Left lung (tissue), 14 donors: ENCODE data around the gene ACACA. TPM values are rescaled to one million over a fixed set of nuclear protein-coding genes. Genes with fewer than 3 reads are reported as not detected.
A peak's percentile ranks its signal among the peaks of the same experiment; 100 is the strongest.
"Not testable (repeated sequence)": the region's sequence is repeated elsewhere in the genome, so short reads cannot be mapped to it uniquely, and the experiment has no call there.

Experiments
- ATAC-seq: fragments of 200-7000 bp; cut with Tn5 transposase; one replicate; pipeline ENCODE4 v1.9.1; 2020; ENCODE audit warnings: moderate library complexity
- DNase-seq, 4 donors: peaks; one replicate each; pipeline ENCODE4 v3.0.0-alpha.2; 2013 to 2020
- H3K27ac ChIP-seq, 2 donors: fragments of 200-600 bp; sonication (generic) in 1 of 2; one replicate each; pipeline versions ENCODE4 v1.5.0 to v1.8.0; 2020 to 2021
- H3K27me3 ChIP-seq, 2 donors: fragments of 200-600 bp; sonication (generic) in 1 of 2; one replicate each; pipeline versions ENCODE4 v1.5.0 to v1.8.0; 2020 to 2021
- H3K36me3 ChIP-seq, 2 donors: fragments of 200-600 bp; sonication (generic) in 1 of 2; one replicate each; pipeline versions ENCODE4 v1.5.0 to v1.8.0; 2020 to 2021
- H3K4me1 ChIP-seq, 2 donors: fragments of 200-600 bp; one replicate each; pipeline ENCODE4 v1.8.0; 2021
- H3K4me3 ChIP-seq, 2 donors: fragments of 200-600 bp; sonication (generic) in 1 of 2; one replicate each; pipeline versions ENCODE4 v1.5.0 to v1.8.0; 2020 to 2021; ENCODE audit warnings: mild to moderate bottlenecking in 1 of 2
- H3K9me3 ChIP-seq, 2 donors: fragments of 200-600 bp; sonication (generic) in 1 of 2; one replicate each; pipeline versions ENCODE4 v1.5.0 to v1.8.0; 2020 to 2021
- intact Hi-C, 2 donors: fragments of 100-400 bp; cut with DNase I; formaldehyde crosslinking; loops; one replicate each; pipeline versions ENCODE4 v1.11.2 to v1.14.2; 2022
- long read RNA-seq, 12 donors: library from polyadenylated mRNA in 2 of 12; unstranded in 2 of 12; transcript quantifications; one replicate each; pipeline ENCODE4 v2.0.0 and lab custom pipeline, GENCODE V29; 2019 to 2026
- polyA plus RNA-seq, 6 donors: library from polyadenylated mRNA; unstranded; fragments of 120-200 nt; gene quantifications; one replicate each; pipeline ENCODE4 v1.2.1, GENCODE V29; 2013; ENCODE audit not compliant: insufficient read length in 6 of 6
- total RNA-seq, 2 donors: library from RNA; stranded (reverse); fragmentation: NEBNext Ultra II Directional; extraction: Animal tissue kit (Norgen Biotek cat#: 25700); gene quantifications; one replicate each; pipeline ENCODE4 v1.2.1, GENCODE V29; 2021
- TF ChIP-seq, protein P1 (sequence below), 2 donors: fragments of 200-600 bp; sonication (generic) in 1 of 2; IDR thresholded peaks; one replicate each; pipeline versions ENCODE4 v1.5.0 to v1.8.0; 2021; ENCODE audit warnings: antibody characterized with exemption in 2 of 2
- donor health status: DM: no; HTN: yes; CAD: no.
- donor health status: DM: no; HTN: no; CAD: no.

Gene ACACA
- total RNA-seq (100 to 1,000 TPM; 122 to 128 TPM), polyA plus RNA-seq (10 to 100 TPM; 43.6 to 60.9 (median 51.4) TPM)
- long read RNA-seq, donor 1, full-length matches to known transcripts: 3 of 21 reads
- long read RNA-seq, donor 1, partial matches to known transcripts: 18 of 21 reads
- long read RNA-seq, donor 1, other reads (novel, unspliced or antisense): 0 of 21 reads
- long read RNA-seq, donor 2: 0 reads
- long read RNA-seq, donor 3: 0 reads
- long read RNA-seq, donor 4, partial matches to known transcripts: 0 of 8 reads
- long read RNA-seq, donor 4, other reads (novel, unspliced or antisense): 8 of 8 reads
- long read RNA-seq, donor 5: 0 reads
- long read RNA-seq, donor 6: 0 reads
- long read RNA-seq, donor 7: 0 reads
- long read RNA-seq, donor 8, partial matches to known transcripts: 19 of 19 reads
- long read RNA-seq, donor 8, other reads (novel, unspliced or antisense): 0 of 19 reads
- long read RNA-seq, donor 9: 0 reads
- long read RNA-seq, donor 10, partial matches to known transcripts: 1 of 8 reads
- long read RNA-seq, donor 10, other reads (novel, unspliced or antisense): 7 of 8 reads
- long read RNA-seq, donor 11: 0 reads
- long read RNA-seq, donor 12, partial matches to known transcripts: 0 of 10 reads
- long read RNA-seq, donor 12, other reads (novel, unspliced or antisense): 10 of 10 reads

DNA sequence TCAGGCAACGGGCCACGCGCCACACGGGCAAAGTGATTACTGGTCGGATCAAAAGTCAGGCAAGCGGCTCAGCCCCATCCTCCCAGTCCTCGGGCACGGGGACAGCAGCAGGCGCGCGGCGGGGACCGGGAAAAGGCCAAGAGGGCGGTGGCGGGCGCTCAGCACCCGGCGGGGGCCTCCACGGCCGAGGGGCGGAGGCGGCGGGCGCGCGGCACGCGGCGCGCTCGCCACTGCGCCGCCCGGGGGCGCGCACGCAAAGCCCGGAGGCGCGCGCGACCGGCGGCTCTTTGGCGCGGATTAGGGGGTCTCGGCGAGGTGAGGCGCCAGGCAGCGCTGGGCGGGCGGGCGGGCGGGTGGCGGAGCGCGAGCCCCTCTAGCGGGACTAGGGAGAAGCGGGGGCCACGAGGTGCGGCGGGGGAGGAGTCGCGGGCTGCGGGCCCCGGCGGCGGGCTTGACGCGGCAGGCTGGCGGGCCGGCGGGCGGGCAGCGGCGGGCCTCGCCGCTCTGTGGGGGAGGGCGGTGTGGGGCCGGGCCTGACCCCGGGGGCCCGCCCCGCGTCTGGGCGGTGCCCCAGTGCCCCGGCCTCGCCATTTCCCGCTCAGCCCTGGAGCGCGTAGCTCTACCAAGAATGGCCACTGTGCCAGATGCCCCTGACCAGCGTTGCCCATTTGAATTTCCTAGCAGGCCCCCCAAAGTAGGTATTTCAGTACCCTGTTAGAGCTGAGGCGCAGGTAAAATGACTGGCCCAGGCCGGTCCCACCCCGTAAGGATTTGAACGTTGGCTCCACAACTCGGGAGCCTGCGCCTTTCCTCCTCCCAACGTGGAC lies at the start of gene ACACA, which contains the start of gene TADA2A:
ACACA (minus strand) TSS at position 202 of the 827 bp plus-strand sequence. CDS start 537 bp downstream, outside the sequence.
TADA2A (plus strand) TSS at position 252 of the 827 bp plus-strand sequence. CDS start 4,480 bp downstream, outside the sequence.
- Histone ChIP-seq H3K9me3 (no peaks in the 10 kb centered on the region), H3K4me1 (peaks cover 5 to 29% of the 10 kb centered on the region in 2 donors), H3K27me3 (no peaks in the 10 kb centered on the region), H3K4me3 (peak within 1 kb of the TSS; percentile 72 to 86), H3K27ac (peak within 1 kb of the TSS; percentile 86 to 93), H3K36me3 (peaks cover 0 to 10% of the 10 kb centered on the region in 2 donors)
- DNase-seq (peak; percentile 65 to 93 (median 80)), ATAC-seq (peak; percentile 96)
- TF ChIP-seq, protein P1, sequence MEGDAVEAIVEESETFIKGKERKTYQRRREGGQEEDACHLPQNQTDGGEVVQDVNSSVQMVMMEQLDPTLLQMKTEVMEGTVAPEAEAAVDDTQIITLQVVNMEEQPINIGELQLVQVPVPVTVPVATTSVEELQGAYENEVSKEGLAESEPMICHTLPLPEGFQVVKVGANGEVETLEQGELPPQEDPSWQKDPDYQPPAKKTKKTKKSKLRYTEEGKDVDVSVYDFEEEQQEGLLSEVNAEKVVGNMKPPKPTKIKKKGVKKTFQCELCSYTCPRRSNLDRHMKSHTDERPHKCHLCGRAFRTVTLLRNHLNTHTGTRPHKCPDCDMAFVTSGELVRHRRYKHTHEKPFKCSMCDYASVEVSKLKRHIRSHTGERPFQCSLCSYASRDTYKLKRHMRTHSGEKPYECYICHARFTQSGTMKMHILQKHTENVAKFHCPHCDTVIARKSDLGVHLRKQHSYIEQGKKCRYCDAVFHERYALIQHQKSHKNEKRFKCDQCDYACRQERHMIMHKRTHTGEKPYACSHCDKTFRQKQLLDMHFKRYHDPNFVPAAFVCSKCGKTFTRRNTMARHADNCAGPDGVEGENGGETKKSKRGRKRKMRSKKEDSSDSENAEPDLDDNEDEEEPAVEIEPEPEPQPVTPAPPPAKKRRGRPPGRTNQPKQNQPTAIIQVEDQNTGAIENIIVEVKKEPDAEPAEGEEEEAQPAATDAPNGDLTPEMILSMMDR (IDR thresholded peaks at IDR 0.05): peak; percentile 15 to 21
- intact Hi-C loops: no loop called here

GRCh38 chr17:37450112-37450511 lies 43.5 kb upstream of the ACACA start:
- H3K36me3 ChIP-seq: peaks cover 0 to 80% of the 10 kb centered on the region in 2 donors
- H3K9me3 ChIP-seq: no peaks in the 10 kb centered on the region
- intact Hi-C loops: no loop called here
- H3K27me3 ChIP-seq: no peaks in the 10 kb centered on the region
- ATAC-seq: no peak
- DNase-seq: peak in 1 of 4 donors; percentile 18
- no peak overlapping the region for H3K4me3 ChIP-seq
- TF ChIP-seq, protein P1 (IDR thresholded peaks at IDR 0.05): no peak
- no peak overlapping the region for H3K27ac ChIP-seq
- H3K4me1 ChIP-seq: no peaks in the 10 kb centered on the region

GRCh38 chr17:37447641-37448040 lies 41.0 kb upstream of the ACACA start:
- Histone ChIP-seq H3K9me3 (no peaks in the 10 kb centered on the region), H3K4me1 (no peaks in the 10 kb centered on the region), H3K36me3 (peaks cover 0 to 92% of the 10 kb centered on the region in 2 donors), H3K27me3 (no peaks in the 10 kb centered on the region), H3K4me3 (no peak overlapping the region), H3K27ac (no peak overlapping the region)
- ATAC-seq: peak; percentile 34
- TF ChIP-seq, protein P1 (IDR thresholded peaks at IDR 0.05): no peak
- intact Hi-C loops: no loop called here
- no peak for DNase-seq

GRCh38 chr17:37446027-37446426 lies 39.4 kb upstream of the ACACA start:
- ATAC-seq (no peak), DNase-seq (no peak)
- Histone ChIP-seq H3K36me3 (peaks cover 0 to 97% of the 10 kb centered on the region in 2 donors), H3K4me1 (no peaks in the 10 kb centered on the region), H3K4me3 (no peak overlapping the region), H3K9me3 (no peaks in the 10 kb centered on the region), H3K27ac (no peak overlapping the region), H3K27me3 (no peaks in the 10 kb centered on the region)
- TF ChIP-seq, protein P1 (IDR thresholded peaks at IDR 0.05): no peak
- intact Hi-C loops: no loop called here

- ATAC-seq: not testable (repeated sequence)
These were observed 34.9 kb upstream of the ACACA start for GRCh38 chr17:37441369-37442014.

More at GRCh38 chr17:37441369-37442014, 34.9 kb upstream of the ACACA start:
- H3K27ac ChIP-seq, H3K9me3 ChIP-seq, H3K4me3 ChIP-seq, DNase-seq, H3K4me1 ChIP-seq, H3K27me3 ChIP-seq, intact Hi-C loops: not testable (repeated sequence)
- peaks cover 0 to 90% of the 10 kb centered on the region in 2 donors for H3K36me3 ChIP-seq
